ENCODE data around the gene RNU5B-1.

RNU5B-1 gene

DNA sequence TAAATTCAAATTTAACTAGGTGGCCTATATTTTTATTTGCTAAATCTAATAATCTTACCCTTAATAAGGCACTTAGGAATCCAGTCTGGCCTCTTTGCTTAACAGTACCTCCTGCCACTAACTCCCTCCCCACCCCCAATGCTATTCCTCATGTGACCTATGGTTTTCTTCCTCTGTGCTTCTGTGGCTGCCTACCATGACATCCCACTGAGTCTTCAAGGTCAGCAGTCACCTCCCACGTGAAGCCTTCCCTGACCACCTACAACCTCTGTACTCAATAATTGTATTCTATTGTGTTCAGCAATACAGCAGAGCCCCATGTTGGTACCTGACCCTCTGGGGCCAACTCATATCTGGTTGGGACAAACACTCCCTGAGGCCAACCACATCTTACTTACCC is 27.5 kb upstream of the RNU5B-1 start:
- TF ChIP-seq, protein P1, sequence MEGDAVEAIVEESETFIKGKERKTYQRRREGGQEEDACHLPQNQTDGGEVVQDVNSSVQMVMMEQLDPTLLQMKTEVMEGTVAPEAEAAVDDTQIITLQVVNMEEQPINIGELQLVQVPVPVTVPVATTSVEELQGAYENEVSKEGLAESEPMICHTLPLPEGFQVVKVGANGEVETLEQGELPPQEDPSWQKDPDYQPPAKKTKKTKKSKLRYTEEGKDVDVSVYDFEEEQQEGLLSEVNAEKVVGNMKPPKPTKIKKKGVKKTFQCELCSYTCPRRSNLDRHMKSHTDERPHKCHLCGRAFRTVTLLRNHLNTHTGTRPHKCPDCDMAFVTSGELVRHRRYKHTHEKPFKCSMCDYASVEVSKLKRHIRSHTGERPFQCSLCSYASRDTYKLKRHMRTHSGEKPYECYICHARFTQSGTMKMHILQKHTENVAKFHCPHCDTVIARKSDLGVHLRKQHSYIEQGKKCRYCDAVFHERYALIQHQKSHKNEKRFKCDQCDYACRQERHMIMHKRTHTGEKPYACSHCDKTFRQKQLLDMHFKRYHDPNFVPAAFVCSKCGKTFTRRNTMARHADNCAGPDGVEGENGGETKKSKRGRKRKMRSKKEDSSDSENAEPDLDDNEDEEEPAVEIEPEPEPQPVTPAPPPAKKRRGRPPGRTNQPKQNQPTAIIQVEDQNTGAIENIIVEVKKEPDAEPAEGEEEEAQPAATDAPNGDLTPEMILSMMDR (IDR thresholded peaks at IDR 0.05; ENCODE audit: extremely low read depth, missing control alignments) = no peak

GRCh38 chr15:65278480-65278879 is 26.0 kb upstream of the RNU5B-1 start:
- DNase-seq (ENCODE audit: low spot score) = no peak
- TF ChIP-seq, protein P1 (IDR thresholded peaks at IDR 0.05; ENCODE audit: extremely low read depth, missing control alignments) = no peak

More for the DNA sequence above, 27.5 kb upstream of the RNU5B-1 start:
- no peak for DNase-seq (ENCODE audit: low spot score)

- DNase-seq (ENCODE audit: low spot score) = no peak
Observed at GRCh38 chr15:65285291-65286068, 19.0 kb upstream of the RNU5B-1 start.

GRCh38 chr15:65286069-65286703 is 18.3 kb upstream of the RNU5B-1 start:
- DNase-seq (ENCODE audit: low spot score) = no peak

More at GRCh38 chr15:65285291-65286068, 19.0 kb upstream of the RNU5B-1 start:
- TF ChIP-seq, protein P1 (IDR thresholded peaks at IDR 0.05; ENCODE audit: extremely low read depth, missing control alignments) = no peak

GRCh38 chr15:65286704-65287519 is 17.6 kb upstream of the RNU5B-1 start, which contains the start of gene PARP16:
Gene PARP16 (minus strand): TSS chr15:65286883. CDS start chr15:65286426, 457 bp downstream.
- TF ChIP-seq, protein P1 (IDR thresholded peaks at IDR 0.05; ENCODE audit: extremely low read depth, missing control alignments) = peak; percentile 44
- DNase-seq (ENCODE audit: low spot score) = peak; percentile 95

More at GRCh38 chr15:65286069-65286703, 18.3 kb upstream of the RNU5B-1 start:
- TF ChIP-seq, protein P1 (IDR thresholded peaks at IDR 0.05; ENCODE audit: extremely low read depth, missing control alignments) = no peak

DNA sequence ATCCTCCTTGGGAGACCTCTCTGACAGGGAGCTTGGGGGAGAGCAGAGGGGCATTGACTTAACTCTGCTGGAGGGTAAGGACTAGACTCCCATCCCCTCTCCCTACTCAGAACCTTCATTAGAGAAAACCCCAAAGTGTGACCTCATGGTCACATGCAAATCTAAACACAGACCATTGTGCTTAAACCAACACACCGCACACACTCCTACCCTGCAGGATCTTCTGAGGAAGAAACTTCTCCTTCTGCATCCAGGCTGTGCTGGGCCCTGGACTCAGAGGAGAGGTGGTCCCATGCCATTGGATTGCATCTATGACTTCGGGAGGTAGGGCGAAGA is 17.0 kb upstream of the RNU5B-1 start:
- DNase-seq (ENCODE audit: low spot score) = peak; percentile 31
- TF ChIP-seq, protein P1 (IDR thresholded peaks at IDR 0.05; ENCODE audit: extremely low read depth, missing control alignments) = no peak
